Colonic mucosa (tissue), 4 donors: Measurements from ENCODE around the gene NECAB3. TPM values are rescaled to one million over a fixed set of nuclear protein-coding genes. Genes with fewer than 3 reads are reported as not detected.

Source experiments
- DNase-seq: peaks from one replicate; pipeline ENCODE4 v3.0.0-alpha.2; 2020
- H3K27ac ChIP-seq: fragments of 200-600 bp; one replicate; pipeline ENCODE4 v1.8.0; 2021
- H3K27me3 ChIP-seq: fragments of 200-600 bp; one replicate; pipeline ENCODE4 v1.8.0; 2021
- H3K36me3 ChIP-seq: fragments of 200-600 bp; one replicate; pipeline ENCODE4 v1.8.0; 2021
- H3K4me1 ChIP-seq: fragments of 200-600 bp; one replicate; pipeline ENCODE4 v1.8.0; 2021; ENCODE audit warnings: mild to moderate bottlenecking
- H3K4me3 ChIP-seq: fragments of 200-600 bp; one replicate; pipeline ENCODE4 v1.8.0; 2021
- H3K9ac ChIP-seq, 2 donors: one replicate each; pipeline ENCODE4 v1.7.0; 2013; ENCODE audit warnings: control low read depth in 2 of 2, low read depth in 2 of 2, low read length in 2 of 2
- H3K9me3 ChIP-seq: fragments of 200-600 bp; one replicate; pipeline ENCODE4 v1.8.0; 2021
- CTCF ChIP-seq: fragments of 200-600 bp; IDR thresholded peaks from one replicate; pipeline ENCODE4 v1.8.0; 2022; ENCODE audit warnings: antibody characterized with exemption, mild to moderate bottlenecking
- intact Hi-C: fragments of 100-400 bp; cut with DNase I; formaldehyde crosslinking; loops from one replicate; pipeline ENCODE4 v1.14.1; 2022
- total RNA-seq, 2 donors: library from RNA; stranded (reverse); fragmentation: NEBNext Ultra II Directional in 1 of 2; extraction: Animal tissue kit (Norgen Biotek cat#: 25700) in 1 of 2; gene quantifications; one replicate each; pipeline ENCODE4 v1.2.1, GENCODE V29; 2021
- donor health status: healthy.
- donor health status: DM: no; HTN: no; CAD: no.
- donor health status: DM: no; HTN: no; CAD: no.

The NECAB3 gene
- total RNA-seq, 2 donors from 2014 or later = 30.3 to 61.3 TPM

GRCh38 chr20:33646191-33646590 is 28.0 kb downstream of the NECAB3 start:
- H3K9me3 ChIP-seq = no peaks in the 10 kb centered on the region
- intact Hi-C loops = no loop called here
- no peak for DNase-seq
- no peak overlapping the region for H3K27ac ChIP-seq
- no peak for TF ChIP-seq CTCF
- no peak overlapping the region for H3K9ac ChIP-seq
- H3K4me3 ChIP-seq = no peak overlapping the region
- no peaks in the 10 kb centered on the region for H3K4me1 ChIP-seq
- no peaks in the 10 kb centered on the region for H3K36me3 ChIP-seq
- no peaks in the 10 kb centered on the region for H3K27me3 ChIP-seq

- H3K9ac ChIP-seq = no peak overlapping the region
- no peaks in the 10 kb centered on the region for H3K27me3 ChIP-seq
- DNase-seq = no peak
- H3K27ac ChIP-seq = no peak overlapping the region
- H3K4me3 ChIP-seq = no peak overlapping the region
- no peaks in the 10 kb centered on the region for H3K9me3 ChIP-seq
- no peaks in the 10 kb centered on the region for H3K4me1 ChIP-seq
- TF ChIP-seq CTCF = no peak
- intact Hi-C loops = no loop called here
- peaks cover under 1% of the 10 kb centered on the region for H3K36me3 ChIP-seq
Observed at GRCh38 chr20:33645396-33645795, 28.8 kb downstream of the NECAB3 start.

GRCh38 chr20:33645072-33645358 is 29.2 kb downstream of the NECAB3 start:
- H3K9me3 ChIP-seq = no peaks in the 10 kb centered on the region
- H3K9ac ChIP-seq = no peak overlapping the region
- no peak for DNase-seq
- H3K36me3 ChIP-seq = peaks cover 4% of the 10 kb centered on the region
- H3K27ac ChIP-seq = no peak overlapping the region
- TF ChIP-seq CTCF = no peak
- intact Hi-C loops = no loop called here
- no peaks in the 10 kb centered on the region for H3K4me1 ChIP-seq
- H3K27me3 ChIP-seq = no peaks in the 10 kb centered on the region
- H3K4me3 ChIP-seq = no peak overlapping the region

GRCh38 chr20:33644313-33645071 is 29.7 kb downstream of the NECAB3 start:
- intact Hi-C loops = no loop called here
- Histone ChIP-seq H3K4me1 (no peaks in the 10 kb centered on the region), H3K9ac (no peak overlapping the region), H3K9me3 (no peaks in the 10 kb centered on the region), H3K36me3 (peaks cover 7% of the 10 kb centered on the region), H3K27me3 (no peaks in the 10 kb centered on the region), H3K27ac (no peak overlapping the region), H3K4me3 (no peak overlapping the region)
- DNase-seq = no peak
- no peak for TF ChIP-seq CTCF

- no peaks in the 10 kb centered on the region for H3K4me1 ChIP-seq
- H3K9me3 ChIP-seq = no peaks in the 10 kb centered on the region
- intact Hi-C loops = no loop called here
- H3K9ac ChIP-seq = no peak overlapping the region
- H3K4me3 ChIP-seq = no peak overlapping the region
- peaks cover 7% of the 10 kb centered on the region for H3K36me3 ChIP-seq
- no peak for TF ChIP-seq CTCF
- no peaks in the 10 kb centered on the region for H3K27me3 ChIP-seq
- no peak for DNase-seq
- no peak overlapping the region for H3K27ac ChIP-seq
Observed at GRCh38 chr20:33640287-33640686, 33.9 kb downstream of the NECAB3 start.
